ENCODE measurements around the gene CACNA1E. TPM values are rescaled to one million over a fixed set of nuclear protein-coding genes. Genes with fewer than 3 reads are reported as not detected.

Gene CACNA1E
- total RNA-seq, 1 donor from 2014 or later = 0.35 TPM

DNA sequence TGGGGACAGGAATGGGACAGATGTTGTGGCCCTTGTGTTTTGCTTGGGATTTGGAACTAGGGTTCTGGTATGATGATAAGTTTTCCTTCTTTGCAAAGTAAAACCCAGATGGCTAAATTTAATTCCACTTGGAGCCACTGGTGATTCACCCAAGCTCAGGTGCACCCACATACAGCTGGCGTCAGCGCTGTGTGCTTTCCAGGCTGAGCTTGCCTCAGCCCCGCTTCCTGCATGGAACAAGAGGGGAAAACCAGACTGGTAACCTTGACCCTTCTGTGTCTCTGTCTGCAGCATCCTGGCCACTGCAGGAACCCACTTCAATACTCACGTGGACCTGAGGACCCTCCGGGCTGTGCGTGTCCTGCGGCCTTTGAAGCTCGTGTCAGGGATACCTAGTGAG, 94.2 kb downstream of the CACNA1E start:
- no peak for DNase-seq (ENCODE audit: low read depth)

DNA sequence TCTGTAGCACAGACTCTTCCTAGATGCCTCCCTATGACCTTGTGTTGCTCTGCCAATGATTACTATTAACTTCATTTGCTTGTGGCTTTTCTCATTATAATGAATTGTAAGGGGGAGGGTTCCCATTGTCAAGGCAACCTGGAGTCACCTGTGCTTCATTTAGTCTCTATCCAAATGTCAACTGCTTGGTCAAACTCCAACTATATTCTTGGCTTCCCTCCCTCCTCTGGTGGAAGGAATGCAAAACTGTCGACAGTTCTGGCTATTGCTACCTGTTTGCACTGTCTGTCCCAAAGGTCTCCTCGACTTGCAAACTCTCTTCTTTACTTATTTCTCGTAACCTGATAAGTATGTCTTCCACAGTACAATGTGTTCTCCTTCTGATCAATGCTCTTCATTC, 100.3 kb downstream of the CACNA1E start:
- no peak for DNase-seq (ENCODE audit: low read depth)

DNA sequence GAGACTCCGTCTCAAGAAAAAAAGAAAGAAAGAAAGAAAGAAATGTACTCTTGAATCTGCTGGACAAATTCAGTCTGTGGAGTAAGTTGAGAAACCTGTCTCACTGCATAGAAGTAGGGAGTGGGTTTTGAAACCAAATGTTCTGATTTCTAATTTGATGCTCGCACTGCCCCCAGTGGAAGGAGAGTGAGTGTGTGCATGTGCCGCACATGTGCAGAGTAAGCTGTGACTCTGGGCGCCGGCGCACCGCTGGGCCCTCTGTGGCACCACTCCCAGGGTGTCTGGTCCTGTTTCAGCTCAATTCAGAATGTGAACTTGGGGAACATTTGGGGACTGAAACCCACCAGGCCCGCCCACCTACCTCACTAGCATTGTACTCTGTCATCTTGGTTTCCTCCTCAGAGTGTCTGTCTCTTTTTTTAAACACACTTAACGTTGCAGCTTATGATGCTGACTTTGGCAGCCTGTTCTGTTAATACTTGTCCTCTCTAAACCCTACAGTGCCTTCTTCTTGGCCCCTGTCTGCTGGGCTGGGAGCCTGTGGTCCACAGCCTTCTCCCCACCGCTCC, 104.6 kb downstream of the CACNA1E start:
- no peak for DNase-seq (ENCODE audit: low read depth)

DNA sequence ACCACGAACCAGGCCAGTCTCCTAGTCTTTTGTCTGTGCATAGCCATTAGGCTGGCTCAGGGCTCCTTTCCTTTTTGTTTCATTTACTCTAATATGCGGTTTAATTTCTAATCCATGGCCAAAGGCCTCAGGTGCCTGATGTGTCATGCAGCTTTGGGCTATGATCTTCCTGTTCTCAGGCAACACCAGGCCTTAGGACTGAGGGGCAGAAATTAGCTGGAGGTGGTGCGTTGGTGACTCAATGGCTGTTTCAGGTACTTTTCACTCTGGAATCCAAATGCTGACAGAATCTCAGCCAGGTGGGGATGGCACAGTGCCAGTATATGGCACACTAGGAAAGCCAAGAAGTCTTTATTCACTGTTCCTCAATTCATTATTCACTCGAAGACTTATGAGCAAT, 105.3 kb downstream of the CACNA1E start:
- DNase-seq (ENCODE audit: low read depth) = no peak

DNA sequence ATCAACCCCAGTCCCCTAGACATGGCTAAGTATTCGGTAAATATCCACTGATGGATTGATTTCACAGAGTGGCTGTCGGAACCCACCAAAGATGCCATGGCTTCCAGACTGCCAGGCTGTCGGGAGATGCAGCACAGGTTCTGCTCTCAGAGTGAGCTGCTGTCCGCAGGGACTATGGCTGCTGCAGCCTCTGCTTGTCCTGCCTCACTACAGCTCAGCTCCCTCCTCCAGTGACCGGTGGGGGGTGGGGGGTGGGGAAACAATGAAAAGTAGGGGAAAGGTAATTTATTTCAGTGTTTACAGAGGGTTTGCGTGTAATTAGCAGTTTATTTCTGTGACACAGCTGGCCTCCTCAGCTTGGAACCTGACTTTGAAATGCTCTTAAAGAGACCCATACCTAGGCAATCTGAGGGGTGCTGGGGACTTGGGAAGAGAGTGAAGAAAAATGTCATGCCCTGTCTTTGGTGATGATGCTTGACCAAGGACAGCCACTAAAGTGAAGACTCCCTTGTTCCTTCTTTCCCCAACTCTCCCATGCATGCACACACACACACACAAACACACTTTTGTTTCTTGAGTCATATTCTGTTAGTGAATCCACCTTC, 109.0 kb downstream of the CACNA1E start:
- no peak for DNase-seq (ENCODE audit: low read depth)

DNA sequence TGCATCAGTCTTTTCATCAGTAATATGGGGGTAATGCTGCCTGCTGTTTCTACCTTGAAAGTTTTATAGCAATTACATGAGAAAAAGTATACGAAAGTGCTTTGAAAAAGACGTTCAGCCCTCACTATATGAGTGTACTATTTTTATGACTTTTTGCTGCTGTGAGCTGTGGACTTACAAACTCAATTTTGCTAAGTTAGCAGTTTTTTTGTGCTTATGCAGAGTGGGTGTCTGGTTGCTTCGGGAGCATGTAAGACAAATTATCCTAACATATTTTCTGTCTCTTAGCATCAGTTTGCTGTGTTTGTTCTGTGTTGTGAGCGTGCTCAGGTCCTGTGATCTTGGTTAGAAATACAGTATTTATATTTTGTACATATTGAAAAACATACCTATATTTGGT, 109.7 kb downstream of the CACNA1E start:
- DNase-seq (ENCODE audit: low read depth) = no peak

DNA sequence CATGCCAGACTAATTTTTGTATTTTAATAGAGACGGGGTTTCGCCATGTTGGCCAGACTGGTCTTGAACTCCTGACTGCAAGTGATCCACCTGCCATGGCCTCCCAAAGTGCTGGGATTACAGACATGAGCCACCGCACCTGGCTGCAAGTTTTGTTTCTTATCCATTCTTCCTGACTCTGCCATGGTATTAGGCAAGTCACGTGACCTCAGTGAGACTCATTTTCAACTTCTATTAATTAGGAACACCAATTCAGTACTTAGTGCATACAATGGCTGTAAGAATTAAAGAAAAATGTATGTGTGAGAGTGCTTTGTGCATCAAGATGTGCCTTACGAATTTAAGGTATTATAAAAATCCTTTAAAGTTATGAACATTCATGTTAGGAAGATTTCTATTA, 111.2 kb downstream of the CACNA1E start:
- no peak for DNase-seq (ENCODE audit: low read depth)

DNA sequence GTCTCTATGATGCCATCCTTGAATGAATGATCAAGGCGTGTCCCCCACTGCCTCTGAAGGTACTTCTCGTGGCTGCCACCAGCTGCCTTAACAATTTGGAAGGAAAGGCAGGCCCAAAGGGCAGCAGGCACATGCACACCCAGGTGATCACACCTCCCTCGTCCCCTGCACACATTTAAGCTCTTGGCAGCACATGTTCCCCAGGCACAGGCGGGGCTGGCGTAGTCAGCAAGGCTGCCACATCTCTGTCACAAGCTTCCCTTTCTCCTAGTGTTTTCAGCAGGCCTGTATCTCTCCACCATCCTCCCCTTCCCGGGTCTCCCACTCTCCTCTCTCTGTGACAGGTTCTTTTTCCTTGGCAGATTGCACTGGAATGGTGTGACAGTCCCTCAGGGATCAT, 111.9 kb downstream of the CACNA1E start:
- no peak for DNase-seq (ENCODE audit: low read depth)

DNA sequence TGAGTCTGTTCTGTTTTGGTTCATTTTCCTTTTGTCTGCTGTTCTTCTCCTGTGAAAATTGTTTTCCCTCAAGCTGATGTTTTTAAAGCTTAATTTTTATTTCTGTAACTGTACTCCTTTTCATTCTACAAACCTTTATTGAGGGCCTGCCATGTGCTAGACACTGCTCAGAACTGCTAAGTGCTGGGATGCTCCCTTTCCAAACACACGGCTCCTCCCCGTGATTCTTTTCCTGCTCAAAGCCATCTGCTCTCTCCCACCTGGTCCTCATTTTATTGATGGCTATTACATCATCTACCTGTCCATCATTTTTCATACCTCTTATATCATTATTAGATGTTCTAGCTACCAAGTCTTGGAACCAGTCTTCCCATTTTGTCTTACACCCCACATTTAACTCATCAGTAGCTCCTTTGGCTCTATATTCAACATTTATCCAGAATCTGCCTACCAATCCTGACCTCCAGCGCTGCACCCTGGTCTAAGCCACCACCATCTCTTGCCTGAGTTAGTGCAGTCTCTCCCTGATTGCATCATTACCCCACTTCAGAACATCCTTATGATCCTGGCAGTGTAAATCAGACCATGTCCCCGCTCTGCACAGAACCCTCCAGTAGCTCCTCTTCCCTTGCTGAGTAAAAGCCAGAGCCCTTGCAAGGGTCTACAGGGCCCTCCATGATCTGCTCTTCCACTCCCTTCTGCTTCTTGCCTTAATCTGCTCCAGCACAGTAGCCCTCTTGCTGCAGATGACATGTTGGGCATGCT, 118.1 kb downstream of the CACNA1E start:
- no peak for DNase-seq (ENCODE audit: low read depth)

DNA sequence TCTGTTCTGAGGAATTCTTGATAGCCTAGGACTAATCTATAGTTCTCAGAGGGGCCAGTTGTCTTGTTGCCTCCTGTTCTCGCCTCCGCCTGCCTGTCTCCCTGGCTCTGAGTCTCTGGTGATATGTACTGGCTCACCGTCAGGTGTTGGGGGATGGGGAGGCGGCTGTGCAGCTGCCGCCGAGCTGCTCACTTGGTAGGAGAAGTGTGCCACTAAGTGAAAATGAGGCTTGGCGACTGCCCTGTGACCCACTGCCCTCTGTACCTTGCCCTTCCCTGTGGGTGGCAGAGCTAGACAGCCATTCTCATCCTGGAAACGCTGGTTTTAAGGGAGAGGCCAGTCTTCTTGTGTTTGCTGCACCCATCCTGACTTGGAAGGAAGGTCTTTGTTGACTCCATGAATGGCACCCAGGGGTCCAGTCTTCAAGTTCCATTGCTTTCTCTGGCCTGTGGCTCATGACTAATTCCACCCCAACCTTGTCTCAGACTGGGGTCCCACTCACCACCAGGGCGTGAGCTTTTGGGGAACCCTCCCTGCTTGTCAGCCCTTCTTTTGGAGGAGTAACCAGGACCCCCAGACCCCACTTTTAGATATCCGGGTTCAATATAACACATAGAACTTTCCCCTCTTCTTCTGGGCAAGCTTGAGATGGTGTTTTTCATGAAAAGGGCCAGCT, 120.6 kb downstream of the CACNA1E start:
- DNase-seq (ENCODE audit: low read depth) = no peak

DNA sequence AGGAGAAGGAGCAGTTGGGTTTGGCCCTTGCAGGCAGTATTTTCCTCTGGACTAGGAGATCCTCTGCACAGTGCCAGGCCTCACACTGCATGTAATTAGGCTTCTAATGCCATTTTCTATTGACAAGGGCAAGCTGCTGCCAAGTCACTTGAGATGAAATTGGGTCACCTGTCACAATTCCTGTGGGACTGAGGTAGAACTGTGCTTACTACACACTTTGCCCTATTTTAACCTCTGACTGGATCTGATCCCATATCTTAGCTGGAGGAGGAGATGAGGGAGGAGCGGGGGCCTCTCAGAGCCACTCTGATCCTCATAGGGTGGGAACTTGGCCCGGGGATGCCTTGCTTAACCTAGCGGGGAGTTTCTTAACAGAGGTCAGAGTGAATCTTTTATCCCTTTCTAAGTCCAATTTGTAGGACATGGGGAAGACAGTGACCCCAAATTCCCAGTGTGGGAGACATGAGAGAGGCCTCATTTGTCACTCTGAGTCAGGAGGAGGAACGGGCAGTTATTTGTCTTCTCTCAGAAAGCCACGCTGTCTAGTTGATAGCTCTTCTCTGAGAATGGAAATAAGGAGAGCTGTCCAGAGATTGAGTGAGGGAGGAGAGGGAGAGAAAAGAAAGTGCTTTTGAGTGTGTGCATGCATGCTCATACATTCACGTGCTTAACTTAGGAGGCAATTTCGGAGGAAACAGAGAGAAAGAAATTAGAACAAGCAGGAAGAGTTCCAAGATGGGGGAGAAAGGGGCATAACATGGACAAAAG, 121.3 kb downstream of the CACNA1E start:
- DNase-seq (ENCODE audit: low read depth) = no peak

DNA sequence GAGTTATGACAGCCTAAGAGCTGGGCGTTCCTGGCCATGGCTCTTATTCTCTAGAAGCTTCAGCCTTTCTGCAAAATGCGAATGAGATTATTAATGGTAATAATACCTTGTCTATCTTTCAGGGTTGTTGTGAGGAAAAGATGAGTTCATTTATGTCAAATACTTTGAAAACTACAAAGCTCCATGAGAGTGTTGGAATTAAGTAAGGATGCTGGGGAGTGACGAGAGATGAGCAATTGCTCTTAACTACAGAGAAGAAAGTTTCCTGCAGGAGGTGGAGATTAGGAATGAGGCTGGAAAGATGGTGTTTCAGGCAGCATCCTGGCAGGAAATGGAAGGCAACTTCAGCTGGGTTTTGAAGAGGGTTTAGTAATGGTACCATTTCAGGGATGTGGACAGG, 124.2 kb downstream of the CACNA1E start:
- no peak for DNase-seq (ENCODE audit: low read depth)

DNA sequence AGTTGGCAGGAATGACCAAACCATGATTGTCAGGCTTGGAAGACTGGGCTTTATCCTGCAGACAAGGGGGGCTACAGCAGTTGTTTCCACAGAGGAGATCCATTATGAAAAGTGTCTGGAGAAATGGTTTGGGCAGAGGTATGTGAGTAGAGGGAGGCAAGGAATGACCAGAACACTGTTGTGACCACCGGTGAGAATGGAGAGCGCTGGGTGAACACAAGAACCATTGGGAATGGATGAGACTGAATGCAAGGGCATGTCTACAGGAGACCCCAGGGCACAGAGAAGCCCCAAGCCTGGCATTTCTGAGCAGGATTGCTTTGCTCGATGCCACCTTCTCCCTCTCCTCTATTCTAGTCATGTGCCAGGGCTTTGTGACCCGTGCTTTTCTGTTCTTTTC, 125.1 kb downstream of the CACNA1E start:
- no peak for DNase-seq (ENCODE audit: low read depth)

DNA sequence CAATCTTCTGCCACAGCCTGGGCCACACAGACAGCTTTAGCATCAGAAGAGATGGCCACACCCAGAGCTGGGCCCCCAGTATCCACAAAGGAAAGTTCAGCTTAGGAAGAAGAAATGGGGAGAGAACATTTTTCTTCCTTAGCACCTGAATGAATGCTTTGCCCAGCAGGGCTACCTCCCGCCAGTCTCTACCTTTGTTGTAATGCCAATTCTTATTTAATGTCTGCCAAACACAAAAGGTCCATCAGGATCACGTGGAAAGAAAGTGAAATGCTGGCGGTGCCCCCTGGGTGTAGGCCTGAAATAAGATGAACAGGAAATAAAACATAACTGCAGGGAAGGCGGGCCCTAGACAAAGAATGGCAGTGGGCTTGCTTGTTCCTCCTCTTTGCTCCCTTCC, 125.6 kb downstream of the CACNA1E start:
- no peak for DNase-seq (ENCODE audit: low read depth)

DNA sequence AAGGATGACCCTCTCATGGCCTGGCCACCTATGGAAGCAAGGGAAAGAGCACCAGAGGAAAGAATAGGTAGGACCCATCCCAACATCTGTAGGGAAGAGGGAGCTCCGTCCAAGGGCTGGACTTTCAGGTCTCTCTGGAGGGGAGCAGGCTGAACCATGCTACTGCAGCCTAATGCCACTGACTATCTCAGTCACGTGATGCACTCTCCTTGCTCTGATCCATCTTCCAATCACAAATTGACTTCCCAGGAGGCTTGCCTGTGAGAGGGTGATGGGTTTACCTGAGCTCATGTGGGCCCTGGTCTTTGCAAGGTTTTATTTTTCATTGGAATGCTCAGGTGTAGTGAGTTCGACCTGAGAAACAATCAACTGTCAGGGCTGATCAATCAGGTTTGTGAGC, 128.8 kb downstream of the CACNA1E start:
- DNase-seq (ENCODE audit: low read depth) = no peak

DNA sequence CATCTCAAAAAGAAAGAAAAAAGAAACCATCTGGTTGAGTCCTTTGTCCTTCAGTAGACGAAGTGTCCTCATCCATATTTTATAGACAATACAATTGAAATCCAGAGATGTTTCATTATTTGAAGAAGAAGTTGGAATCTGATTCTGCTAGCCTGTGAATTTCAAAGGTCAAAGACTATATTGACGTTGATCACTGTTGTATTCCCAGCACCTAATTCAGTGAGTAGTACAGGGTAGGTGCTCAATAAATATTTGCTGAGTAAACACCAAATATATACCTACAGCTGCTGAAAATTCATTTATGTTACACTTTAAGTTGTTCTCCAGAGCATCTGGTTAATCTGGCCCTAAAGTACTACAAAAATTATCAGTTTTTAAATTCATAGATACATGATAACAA, 135.2 kb downstream of the CACNA1E start:
- no peak for DNase-seq (ENCODE audit: low read depth)

DNA sequence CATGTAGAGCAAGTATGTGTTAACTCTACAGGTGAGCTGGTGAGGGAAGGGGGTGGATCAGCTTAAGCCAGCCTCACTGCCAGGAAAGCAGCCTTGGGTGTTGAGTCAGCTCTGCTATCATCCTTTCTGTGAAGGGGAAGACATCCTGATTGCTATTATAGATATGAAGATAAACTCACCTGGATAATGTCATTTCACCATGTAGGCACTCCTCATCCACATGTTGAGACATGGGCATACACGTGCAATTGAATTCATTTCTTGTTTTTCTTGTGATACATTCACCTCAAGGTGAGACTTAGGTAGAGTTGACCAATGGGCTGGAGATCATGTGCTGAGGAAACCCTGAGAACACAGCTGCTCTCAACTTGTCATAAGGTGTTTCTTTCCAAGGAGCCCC, 136.9 kb downstream of the CACNA1E start:
- no peak for DNase-seq (ENCODE audit: low read depth)

DNA sequence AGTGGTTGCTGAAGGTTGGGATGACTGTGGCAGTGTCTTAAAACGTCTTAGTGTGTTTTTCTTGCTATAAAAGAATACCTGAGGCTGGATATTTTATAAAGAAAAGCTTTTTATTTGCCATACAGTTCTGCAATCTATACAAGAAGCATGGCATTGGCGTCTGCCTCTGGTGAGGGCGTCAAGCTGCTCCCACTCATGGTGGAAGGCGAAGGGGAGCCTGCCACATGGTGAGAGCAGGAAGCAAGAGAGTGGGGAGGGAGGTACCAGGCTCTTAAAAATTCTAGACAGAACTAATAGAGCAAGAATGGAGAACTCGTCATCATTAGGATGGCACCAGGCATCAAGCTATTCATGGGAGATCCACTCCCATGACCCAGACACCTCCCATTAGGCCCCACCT, 140.5 kb downstream of the CACNA1E start:
- no peak for DNase-seq (ENCODE audit: low read depth)

DNA sequence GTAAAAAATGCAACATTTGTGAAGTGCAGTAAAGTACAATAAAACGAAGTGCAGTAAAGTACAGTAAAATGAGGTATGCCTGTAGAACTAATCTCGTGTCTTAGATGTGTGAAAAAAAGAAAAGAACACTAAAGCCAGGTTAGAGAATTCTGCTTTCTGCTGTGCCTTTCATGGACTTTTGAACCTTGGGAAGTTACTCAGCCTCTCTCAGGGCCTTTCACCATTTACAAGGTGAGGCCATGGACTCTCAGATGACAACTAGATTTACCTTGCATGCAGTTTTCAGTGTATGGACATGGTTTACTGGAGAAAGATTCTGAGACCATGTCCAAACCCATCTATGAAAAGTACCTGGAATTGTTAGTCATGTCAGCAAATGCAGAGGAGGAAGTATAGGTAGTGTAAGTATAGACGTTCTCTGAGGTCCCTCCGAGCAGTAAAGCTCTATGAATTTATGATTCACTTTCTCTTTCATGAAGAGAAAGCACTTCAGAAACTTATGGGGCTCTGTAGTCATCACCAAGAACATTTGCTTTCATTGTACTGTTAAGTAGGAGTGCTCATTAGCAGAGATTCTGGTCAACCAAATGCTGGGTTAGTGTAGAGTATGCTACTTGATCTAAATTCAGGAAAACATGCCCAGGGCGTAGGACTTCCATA, 143.1 kb downstream of the CACNA1E start:
- no peak for DNase-seq (ENCODE audit: low read depth)

DNA sequence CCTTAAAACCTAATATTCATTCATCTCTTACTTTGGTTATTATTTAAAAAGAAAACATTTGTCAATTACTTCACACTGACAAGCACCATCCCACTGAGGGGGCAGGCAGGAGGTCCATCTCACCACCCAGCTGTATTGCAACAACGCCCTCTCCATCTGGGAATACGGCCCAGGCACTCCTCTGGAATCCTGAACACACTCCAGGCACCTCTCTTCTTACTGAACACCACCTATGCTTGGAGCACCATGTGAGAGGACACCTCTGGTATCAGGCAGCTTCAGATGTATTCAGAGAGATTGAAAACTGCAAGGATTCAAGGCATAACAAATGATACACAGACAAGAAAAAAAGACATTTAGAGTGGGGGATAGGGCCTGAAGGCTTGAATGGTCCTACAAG, 147.1 kb downstream of the CACNA1E start:
- DNase-seq (ENCODE audit: low read depth) = no peak

DNA sequence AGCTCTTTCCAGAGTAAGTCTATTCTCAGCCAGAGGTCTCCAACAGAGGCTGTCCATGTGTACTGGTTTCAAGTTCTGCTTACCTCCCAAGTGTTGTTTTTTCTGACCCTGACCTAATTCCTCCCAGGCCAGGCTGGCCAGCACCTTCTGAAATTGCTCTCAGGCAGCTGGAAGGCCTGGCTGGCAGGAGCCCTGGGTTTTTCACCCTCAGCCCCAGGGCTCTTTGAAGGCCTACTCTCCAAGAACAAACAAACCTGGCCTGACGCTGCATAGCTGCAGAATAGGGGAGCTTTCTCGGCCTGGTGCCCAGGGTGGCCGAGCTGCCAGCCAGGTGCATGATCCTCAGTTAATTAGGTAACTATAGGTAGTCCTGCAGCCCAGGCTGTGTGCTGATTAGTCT, 147.5 kb downstream of the CACNA1E start:
- no peak for DNase-seq (ENCODE audit: low read depth)

DNA sequence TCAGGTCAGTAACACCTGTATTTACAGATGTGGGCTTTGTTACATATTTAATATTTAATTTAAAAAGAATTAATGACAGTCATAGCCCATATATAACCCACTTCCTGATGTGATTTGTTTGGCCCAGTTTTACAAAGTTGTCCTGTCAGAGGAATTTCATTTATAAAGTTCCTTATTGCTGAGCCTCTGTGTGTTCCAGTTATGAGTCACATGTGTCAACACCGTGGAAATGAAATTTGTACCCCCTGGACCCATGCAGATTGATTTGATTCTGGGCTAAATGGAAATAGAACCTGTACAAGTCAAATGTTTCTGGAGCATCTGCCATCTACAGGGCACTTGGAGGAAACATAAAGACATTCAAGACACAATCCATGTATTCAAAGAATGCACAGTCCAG, 149.2 kb downstream of the CACNA1E start:
- DNase-seq (ENCODE audit: low read depth) = no peak
